Measurements from ENCODE around the gene NPAS3. TPM values are rescaled to one million over a fixed set of nuclear protein-coding genes. Genes with fewer than 3 reads are reported as not detected.

Gene NPAS3
- total and polyA plus RNA-seq, 2 of the 13 experiments (the other 11 are each of a cell fraction or from before 2014, with no cell fraction given) = not detected

- 18% methylated on average over 11 of the region's 11 CpGs for WGBS (ENCODE audit: low lambda C conversion rate)
- BruUV-seq (replicated peaks) = no TSS peak
- TF ChIP-seq ZBED4 (CRISPR knock-in tag; IDR thresholded peaks at IDR 0.05; ENCODE audit: borderline replicate concordance) (no peak), NR2F6 (IDR thresholded peaks at IDR 0.05) (no peak), NR2F6 (CRISPR knock-in tag; IDR thresholded peaks at IDR 0.05) (no peak), GPBP1L1 (CRISPR knock-in tag; IDR thresholded peaks at IDR 0.05) (no peak), ZNF547 (CRISPR knock-in tag; IDR thresholded peaks at IDR 0.05) (no peak), HINFP (CRISPR knock-in tag; IDR thresholded peaks at IDR 0.05; ENCODE audit: low read depth) (no peak), ISL2 (CRISPR knock-in tag; IDR thresholded peaks at IDR 0.05) (no peak)
- TF ChIP-seq, protein P1, sequence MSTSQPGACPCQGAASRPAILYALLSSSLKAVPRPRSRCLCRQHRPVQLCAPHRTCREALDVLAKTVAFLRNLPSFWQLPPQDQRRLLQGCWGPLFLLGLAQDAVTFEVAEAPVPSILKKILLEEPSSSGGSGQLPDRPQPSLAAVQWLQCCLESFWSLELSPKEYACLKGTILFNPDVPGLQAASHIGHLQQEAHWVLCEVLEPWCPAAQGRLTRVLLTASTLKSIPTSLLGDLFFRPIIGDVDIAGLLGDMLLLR (CRISPR knock-in tag; IDR thresholded peaks at IDR 0.05) = no peak
- TF ChIP-seq, protein P2, sequence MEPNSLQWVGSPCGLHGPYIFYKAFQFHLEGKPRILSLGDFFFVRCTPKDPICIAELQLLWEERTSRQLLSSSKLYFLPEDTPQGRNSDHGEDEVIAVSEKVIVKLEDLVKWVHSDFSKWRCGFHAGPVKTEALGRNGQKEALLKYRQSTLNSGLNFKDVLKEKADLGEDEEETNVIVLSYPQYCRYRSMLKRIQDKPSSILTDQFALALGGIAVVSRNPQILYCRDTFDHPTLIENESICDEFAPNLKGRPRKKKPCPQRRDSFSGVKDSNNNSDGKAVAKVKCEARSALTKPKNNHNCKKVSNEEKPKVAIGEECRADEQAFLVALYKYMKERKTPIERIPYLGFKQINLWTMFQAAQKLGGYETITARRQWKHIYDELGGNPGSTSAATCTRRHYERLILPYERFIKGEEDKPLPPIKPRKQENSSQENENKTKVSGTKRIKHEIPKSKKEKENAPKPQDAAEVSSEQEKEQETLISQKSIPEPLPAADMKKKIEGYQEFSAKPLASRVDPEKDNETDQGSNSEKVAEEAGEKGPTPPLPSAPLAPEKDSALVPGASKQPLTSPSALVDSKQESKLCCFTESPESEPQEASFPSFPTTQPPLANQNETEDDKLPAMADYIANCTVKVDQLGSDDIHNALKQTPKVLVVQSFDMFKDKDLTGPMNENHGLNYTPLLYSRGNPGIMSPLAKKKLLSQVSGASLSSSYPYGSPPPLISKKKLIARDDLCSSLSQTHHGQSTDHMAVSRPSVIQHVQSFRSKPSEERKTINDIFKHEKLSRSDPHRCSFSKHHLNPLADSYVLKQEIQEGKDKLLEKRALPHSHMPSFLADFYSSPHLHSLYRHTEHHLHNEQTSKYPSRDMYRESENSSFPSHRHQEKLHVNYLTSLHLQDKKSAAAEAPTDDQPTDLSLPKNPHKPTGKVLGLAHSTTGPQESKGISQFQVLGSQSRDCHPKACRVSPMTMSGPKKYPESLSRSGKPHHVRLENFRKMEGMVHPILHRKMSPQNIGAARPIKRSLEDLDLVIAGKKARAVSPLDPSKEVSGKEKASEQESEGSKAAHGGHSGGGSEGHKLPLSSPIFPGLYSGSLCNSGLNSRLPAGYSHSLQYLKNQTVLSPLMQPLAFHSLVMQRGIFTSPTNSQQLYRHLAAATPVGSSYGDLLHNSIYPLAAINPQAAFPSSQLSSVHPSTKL (CRISPR knock-in tag; IDR thresholded peaks at IDR 0.05) = no peak
- TF ChIP-seq, protein P3, sequence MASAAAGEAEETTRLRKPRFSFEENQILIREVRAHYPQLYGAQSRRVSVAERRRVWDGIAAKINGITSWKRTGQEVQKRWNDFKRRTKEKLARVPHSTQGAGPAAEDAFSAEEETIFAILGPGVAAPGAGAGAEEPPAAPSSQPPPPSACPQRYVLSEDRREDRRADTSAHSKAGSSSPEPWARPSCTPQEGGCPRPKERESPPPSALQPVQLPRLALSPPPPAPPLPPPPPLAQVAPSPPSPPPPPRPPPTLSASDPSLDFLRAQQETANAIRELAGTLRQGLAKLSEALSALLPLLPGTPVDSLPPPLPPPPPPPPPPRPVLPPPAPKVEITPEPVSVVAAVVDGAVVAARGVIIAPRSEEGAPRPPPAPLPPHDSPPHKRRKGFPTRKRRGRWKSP (CRISPR knock-in tag; IDR thresholded peaks at IDR 0.05) = no peak
Observed at GRCh38 chr14:33529787-33530757, 591.4 kb downstream of the NPAS3 start.

More at GRCh38 chr14:33529787-33530757, 591.4 kb downstream of the NPAS3 start:
- POLR2A ChIA-PET = no interaction called here
- no peaks in the 10 kb centered on the region for H3K36me3 ChIP-seq (replicated peaks in 1 of 2; ENCODE audit: control insufficient read depth in 1 of 2, insufficient read depth in 2 of 2, low read length in 2 of 2)
- H3K9me3 ChIP-seq (ENCODE audit: low read length) = no peaks in the 10 kb centered on the region
- no peak overlapping the region for H3K9ac ChIP-seq (ENCODE audit: insufficient read depth, low read depth, low read length)
- H3K4me2 ChIP-seq (ENCODE audit: low read depth, low read length) = no peak overlapping the region
- FAIRE-seq = no peak
- no peaks in the 10 kb centered on the region for H3K27me3 ChIP-seq (ENCODE audit: control insufficient read depth in 1 of 2, insufficient read depth in 2 of 2, low read length in 2 of 2)
- H2AFZ ChIP-seq (ENCODE audit: low read length) = no peak overlapping the region
- H3K27ac ChIP-seq (ENCODE audit: extremely low read length, insufficient read depth, low read length) = no peak overlapping the region
- no peaks in the 10 kb centered on the region for H3K79me2 ChIP-seq (ENCODE audit: insufficient read depth, low read length)
- DNase-seq (ENCODE audit: low spot score) = no peak
- no peaks in the 10 kb centered on the region for H3K4me1 ChIP-seq (ENCODE audit: insufficient read depth, low read length)
- CTCF ChIA-PET (ENCODE audit: low intra/inter-chr PET ratio, low total read pairs) = no interaction called here
- ATAC-seq = no peak
- no peak overlapping the region for H3K4me3 ChIP-seq (replicated peaks in 1 of 3; ENCODE audit: insufficient read depth in 1 of 3, low read depth in 2 of 3, low read length in 3 of 3)
- intact Hi-C loops (cut with micrococcal nuclease; ENCODE audit: unreplicated experiment) = no loop called here
- in situ Hi-C loops (cut with HindIII; ENCODE audit: extremely low pct_ligation_motif_present, low pct_unique_long_range_greater_than_20kb) = no loop called here
- H4K20me1 ChIP-seq (ENCODE audit: insufficient read depth, low read length) = no peaks in the 10 kb centered on the region

All from HepG2 (cell line).